Skeletal muscle tissue (tissue), 4 donors: ENCODE data around the gene RAD51. TPM values are rescaled to one million over a fixed set of nuclear protein-coding genes. Genes with fewer than 3 reads are reported as not detected.

Experiments used
- H3K27ac ChIP-seq: one replicate; pipeline ENCODE4 v1.7.0; 2013; ENCODE audit warnings: mild to moderate bottlenecking, low read depth, low read length, inconsistent platforms
- H3K27me3 ChIP-seq, 3 donors: one replicate each; pipeline ENCODE4 v1.7.0; 2013; ENCODE audit warnings: low read length in 3 of 3; ENCODE audit not compliant: control insufficient read depth in 3 of 3, insufficient read depth in 3 of 3
- H3K36me3 ChIP-seq, 3 donors: one replicate each; pipeline ENCODE4 v1.7.0; 2013; ENCODE audit warnings: low read length in 3 of 3; ENCODE audit not compliant: control insufficient read depth in 3 of 3, insufficient read depth in 3 of 3
- H3K4me1 ChIP-seq, 3 donors: one replicate each; pipeline ENCODE4 v1.7.0; 2013; ENCODE audit warnings: low read length in 3 of 3, mild to moderate bottlenecking in 3 of 3; ENCODE audit not compliant: control insufficient read depth in 3 of 3, insufficient read depth in 3 of 3
- H3K4me3 ChIP-seq, 3 donors: one replicate each; pipeline ENCODE4 v1.7.0; 2013; ENCODE audit warnings: low read length in 3 of 3
- H3K9ac ChIP-seq, 3 donors: one replicate each; pipeline ENCODE4 v1.7.0; 2013; ENCODE audit warnings: low read length in 3 of 3, mild to moderate bottlenecking in 3 of 3, moderate library complexity in 2 of 3, low read depth in 1 of 3
- H3K9me3 ChIP-seq, 3 donors: one replicate each; pipeline ENCODE4 v1.7.0; 2013; ENCODE audit warnings: low read length in 3 of 3; ENCODE audit not compliant: control insufficient read depth in 3 of 3
- total RNA-seq: library from RNA; depleted of rRNA; stranded (reverse); fragments of >200 nt; gene quantifications from one replicate; pipeline ENCODE4 v1.2.3, GENCODE V29; 2014
- donor health status: Osteomylitis.

Gene RAD51
- total RNA-seq, 1 donor from 2014 or later: 1.6 TPM

DNA sequence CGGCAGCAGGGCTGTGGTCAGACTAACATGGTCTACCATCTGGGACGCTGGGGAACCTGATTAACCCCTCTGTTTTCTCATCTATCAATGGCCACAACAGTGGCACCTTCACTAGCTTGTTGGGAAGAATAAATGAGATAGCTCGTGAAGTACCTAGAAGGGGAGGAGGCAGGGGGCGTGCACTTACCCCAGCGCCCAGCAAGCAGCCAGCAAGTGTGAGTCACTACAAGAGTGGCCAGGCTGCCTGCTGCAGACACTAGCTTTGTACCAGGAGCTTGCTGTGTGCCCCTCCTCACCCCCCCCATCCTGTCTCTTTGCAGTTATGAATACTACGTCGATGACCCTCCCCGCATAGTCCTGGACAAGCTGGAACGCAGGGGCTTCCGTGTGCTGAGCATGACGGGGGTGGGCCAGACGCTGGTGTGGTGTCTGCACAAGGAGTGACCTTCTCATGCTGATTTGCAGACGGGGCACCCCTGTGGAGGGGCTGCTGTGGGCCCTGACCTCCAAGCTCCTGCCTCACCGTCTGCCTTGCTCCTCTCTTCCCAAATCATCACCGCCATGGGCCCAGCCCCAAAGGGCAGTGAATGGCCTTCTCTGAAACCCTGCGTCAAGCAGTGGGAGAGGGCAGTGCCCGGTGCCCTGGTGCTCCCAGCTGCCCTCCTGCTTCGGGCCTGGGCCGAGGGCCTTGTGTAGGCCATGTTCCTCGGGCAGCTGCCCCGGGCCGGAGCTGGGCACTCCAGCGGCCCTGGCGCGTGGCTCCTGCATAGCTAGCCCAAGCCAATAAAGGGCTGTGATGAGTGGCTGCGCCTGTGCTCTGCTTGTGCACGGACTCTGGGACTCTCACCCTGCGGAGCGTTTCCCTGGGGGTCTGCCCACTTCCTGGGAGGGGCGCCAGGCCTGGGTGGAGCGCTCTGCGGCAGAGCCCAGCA is 72.2 kb downstream of the RAD51 start:
- Histone ChIP-seq H3K9ac (no peak overlapping the region), H3K27ac (no peak overlapping the region), H3K4me3 (no peak overlapping the region), H3K4me1 (peaks cover 24 to 44% (median 29%) of the 10 kb centered on the region in 3 donors), H3K27me3 (no peaks in the 10 kb centered on the region), H3K9me3 (no peaks in the 10 kb centered on the region), H3K36me3 (peaks cover 14 to 25% (median 14%) of the 10 kb centered on the region in 3 donors)

- Histone ChIP-seq H3K9me3 (no peaks in the 10 kb centered on the region), H3K4me1 (peaks cover 23 to 43% (median 29%) of the 10 kb centered on the region in 3 donors), H3K27me3 (no peaks in the 10 kb centered on the region), H3K36me3 (peaks cover 18 to 30% (median 19%) of the 10 kb centered on the region in 3 donors), H3K9ac (no peak overlapping the region), H3K4me3 (no peak overlapping the region), H3K27ac (no peak overlapping the region)
These were observed 73.0 kb downstream of the RAD51 start for GRCh38 chr15:40767838-40768500.

- H3K36me3 ChIP-seq: peaks cover 24 to 37% (median 26%) of the 10 kb centered on the region in 3 donors
- no peak overlapping the region for H3K27ac ChIP-seq
- peaks cover 16 to 36% (median 22%) of the 10 kb centered on the region in 3 donors for H3K4me1 ChIP-seq
- H3K9ac ChIP-seq: peak overlapping the region in 1 of 3 donors; percentile 16
- H3K4me3 ChIP-seq: no peak overlapping the region
- H3K27me3 ChIP-seq: no peaks in the 10 kb centered on the region
- no peaks in the 10 kb centered on the region for H3K9me3 ChIP-seq
These were observed 73.7 kb downstream of the RAD51 start for GRCh38 chr15:40768521-40769273.

GRCh38 chr15:40769274-40770146 is 74.5 kb downstream of the RAD51 start, which contains the start of gene C15orf62:
C15orf62 (plus strand) TSS chr15:40769980; CDS start chr15:40770496, 516 bp downstream.
- Histone ChIP-seq H3K27me3 (no peaks in the 10 kb centered on the region), H3K4me3 (no peak within 1 kb of the TSS), H3K36me3 (peaks cover 32 to 45% (median 34%) of the 10 kb centered on the region in 3 donors), H3K27ac (no peak within 1 kb of the TSS), H3K4me1 (peaks cover 10 to 28% (median 13%) of the 10 kb centered on the region in 3 donors), H3K9ac (peak within 1 kb of the TSS in 2 of 3 donors; percentile 16 to 20), H3K9me3 (no peaks in the 10 kb centered on the region)

GRCh38 chr15:40770147-40770721 is 75.3 kb downstream of the RAD51 start:
- no peaks in the 10 kb centered on the region for H3K9me3 ChIP-seq
- H3K9ac ChIP-seq: no peak overlapping the region
- no peak overlapping the region for H3K27ac ChIP-seq
- no peaks in the 10 kb centered on the region for H3K27me3 ChIP-seq
- H3K36me3 ChIP-seq: peaks cover 39 to 52% (median 41%) of the 10 kb centered on the region in 3 donors
- H3K4me3 ChIP-seq: no peak overlapping the region
- H3K4me1 ChIP-seq: peaks cover 4 to 23% (median 8%) of the 10 kb centered on the region in 3 donors

- H3K9ac ChIP-seq: no peak overlapping the region
- no peak overlapping the region for H3K27ac ChIP-seq
- H3K27me3 ChIP-seq: no peaks in the 10 kb centered on the region
- peaks cover 48 to 62% (median 51%) of the 10 kb centered on the region in 3 donors for H3K36me3 ChIP-seq
- H3K4me1 ChIP-seq: peaks cover 2 to 17% (median 6%) of the 10 kb centered on the region in 3 donors
- H3K4me3 ChIP-seq: no peak overlapping the region
- no peaks in the 10 kb centered on the region for H3K9me3 ChIP-seq
These were observed 76.3 kb downstream of the RAD51 start for GRCh38 chr15:40771242-40771641.

GRCh38 chr15:40772014-40772413 is 77.0 kb downstream of the RAD51 start:
- Histone ChIP-seq H3K4me1 (peaks cover 6 to 21% (median 13%) of the 10 kb centered on the region in 3 donors), H3K4me3 (no peak overlapping the region), H3K9me3 (no peaks in the 10 kb centered on the region), H3K27me3 (no peaks in the 10 kb centered on the region), H3K9ac (no peak overlapping the region), H3K36me3 (peaks cover 50 to 68% (median 59%) of the 10 kb centered on the region in 3 donors), H3K27ac (no peak overlapping the region)

GRCh38 chr15:40773496-40773895 is 78.5 kb downstream of the RAD51 start:
- H3K9ac ChIP-seq: no peak overlapping the region
- H3K27me3 ChIP-seq: no peaks in the 10 kb centered on the region
- H3K9me3 ChIP-seq: no peaks in the 10 kb centered on the region
- peaks cover 7 to 21% (median 13%) of the 10 kb centered on the region in 3 donors for H3K4me1 ChIP-seq
- H3K4me3 ChIP-seq: no peak overlapping the region
- H3K27ac ChIP-seq: no peak overlapping the region
- peaks cover 57 to 60% (median 59%) of the 10 kb centered on the region in 3 donors for H3K36me3 ChIP-seq
